GM18520 (cell line): ENCODE data around the gene FAHD2B.
"Not testable (repeated sequence)": the region's sequence is repeated elsewhere in the genome, so short reads cannot be mapped to it uniquely, and the experiment has no call there.

ENCODE experiments used
- ATAC-seq: cut with Tn5 transposase; IDR thresholded peaks from one replicate; pipeline ENCODE4 v1.9.1; 2021; ENCODE audit not compliant: unreplicated experiment

FAHD2B gene, protein sequence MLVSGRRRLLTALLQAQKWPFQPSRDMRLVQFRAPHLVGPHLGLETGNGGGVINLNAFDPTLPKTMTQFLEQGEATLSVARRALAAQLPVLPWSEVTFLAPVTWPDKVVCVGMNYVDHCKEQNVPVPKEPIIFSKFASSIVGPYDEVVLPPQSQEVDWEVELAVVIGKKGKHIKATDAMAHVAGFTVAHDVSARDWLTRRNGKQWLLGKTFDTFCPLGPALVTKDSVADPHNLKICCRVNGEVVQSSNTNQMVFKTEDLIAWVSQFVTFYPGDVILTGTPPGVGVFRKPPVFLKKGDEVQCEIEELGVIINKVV

DNA sequence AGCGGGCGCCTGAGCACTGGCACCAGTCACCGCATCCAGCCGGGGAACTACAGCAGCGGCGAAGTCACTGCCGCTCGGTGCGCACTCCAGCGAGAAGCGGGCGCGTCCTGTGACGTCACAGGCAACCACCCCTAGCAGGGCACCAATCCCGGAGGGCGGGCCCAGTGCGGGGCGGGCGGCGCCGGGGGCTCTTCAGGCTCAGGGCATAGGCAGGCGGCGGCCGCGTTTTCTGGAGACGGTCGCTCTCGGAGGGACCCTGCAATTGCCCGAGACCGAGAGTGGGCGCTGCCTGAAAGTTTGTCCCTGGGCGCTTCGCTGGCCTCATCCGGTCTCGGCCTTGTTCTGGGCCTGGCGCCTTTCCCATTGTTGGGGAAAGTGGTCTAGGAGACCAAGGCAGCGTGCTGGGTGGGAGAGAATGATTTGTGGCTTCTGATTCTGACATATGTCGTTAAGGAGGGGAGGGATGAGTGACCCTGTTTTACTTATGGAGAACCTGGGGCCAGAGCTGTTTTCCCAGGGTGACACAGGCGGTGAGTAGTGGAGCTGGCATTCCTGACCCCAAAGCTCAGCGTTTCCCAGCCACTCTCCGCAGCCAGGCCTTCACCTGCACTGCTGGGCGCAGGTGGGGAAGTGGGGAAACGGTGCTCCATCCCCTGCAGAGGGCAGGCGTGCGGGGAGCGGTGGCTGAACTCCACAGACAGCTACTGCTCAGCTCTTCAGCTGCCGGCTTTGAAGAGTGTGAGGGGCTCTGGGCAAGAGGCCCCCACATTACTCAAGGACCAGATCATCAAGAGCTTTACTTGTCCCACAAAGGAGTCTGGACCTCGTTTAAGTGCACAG is at the start of gene FAHD2B:
Gene FAHD2B (minus strand): TSS at position 111 of the 840 bp plus-strand sequence. CDS start 3,176 bp downstream, outside the sequence.
- peak; percentile 83 for ATAC-seq

DNA sequence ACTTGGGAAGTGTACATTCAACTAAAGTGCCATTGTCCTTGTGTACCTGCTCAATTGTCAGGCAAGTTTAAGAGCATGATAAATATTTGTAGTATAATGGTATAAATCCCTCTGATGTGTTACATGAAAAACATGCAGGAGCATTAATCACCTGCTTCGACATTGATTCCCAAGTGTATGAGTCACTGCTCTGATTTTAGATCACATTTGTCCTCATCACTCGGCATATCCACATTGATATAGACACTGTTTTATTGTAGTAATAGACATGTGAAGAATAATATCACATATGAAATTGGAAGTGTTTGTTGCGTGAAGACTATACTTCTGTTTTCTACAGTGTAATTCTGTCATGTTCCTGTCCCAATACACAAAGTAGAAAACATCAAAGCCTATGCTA is 49.3 kb upstream of the FAHD2B start:
- ATAC-seq: not testable (repeated sequence)

DNA sequence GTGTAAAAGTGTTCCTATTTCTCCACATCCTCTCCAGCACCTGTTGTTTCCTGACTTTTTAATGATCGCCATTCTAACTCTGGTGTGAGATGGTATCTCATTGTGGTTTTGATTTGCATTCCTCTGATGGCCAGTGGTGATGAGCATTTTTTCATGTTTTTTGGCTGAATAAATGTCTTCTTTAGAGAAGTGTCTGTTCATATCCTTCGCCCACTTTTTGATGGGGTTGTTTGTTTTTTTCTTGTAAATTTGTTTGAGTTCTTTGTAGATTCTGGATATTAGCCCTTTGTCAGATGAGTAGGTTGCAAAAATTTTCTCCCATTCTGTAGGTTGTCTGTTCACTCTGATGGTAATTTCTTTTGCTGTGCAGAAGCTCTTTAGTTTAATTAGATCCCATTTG is 34.4 kb upstream of the FAHD2B start:
- ATAC-seq: not testable (repeated sequence)

DNA sequence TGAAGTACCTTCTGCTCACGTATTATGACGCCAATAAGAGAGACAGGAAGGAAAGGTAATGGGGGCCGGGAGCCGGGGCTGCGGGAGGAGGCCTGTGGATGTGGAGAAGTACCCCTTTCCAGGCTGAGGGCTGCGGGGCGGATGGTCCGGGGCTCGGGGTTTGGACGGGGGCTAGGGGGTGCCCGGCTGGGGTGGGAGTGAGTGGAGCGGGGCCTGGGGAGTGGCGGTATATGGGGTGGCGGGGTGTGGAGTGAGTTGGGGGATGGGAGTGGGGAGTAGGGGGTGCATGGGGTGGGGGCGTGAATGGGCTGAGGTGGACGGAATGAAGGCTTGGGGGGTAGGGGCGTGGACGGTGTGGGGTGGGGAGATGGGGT is 19.2 kb upstream of the FAHD2B start:
- ATAC-seq: not testable (repeated sequence)

DNA sequence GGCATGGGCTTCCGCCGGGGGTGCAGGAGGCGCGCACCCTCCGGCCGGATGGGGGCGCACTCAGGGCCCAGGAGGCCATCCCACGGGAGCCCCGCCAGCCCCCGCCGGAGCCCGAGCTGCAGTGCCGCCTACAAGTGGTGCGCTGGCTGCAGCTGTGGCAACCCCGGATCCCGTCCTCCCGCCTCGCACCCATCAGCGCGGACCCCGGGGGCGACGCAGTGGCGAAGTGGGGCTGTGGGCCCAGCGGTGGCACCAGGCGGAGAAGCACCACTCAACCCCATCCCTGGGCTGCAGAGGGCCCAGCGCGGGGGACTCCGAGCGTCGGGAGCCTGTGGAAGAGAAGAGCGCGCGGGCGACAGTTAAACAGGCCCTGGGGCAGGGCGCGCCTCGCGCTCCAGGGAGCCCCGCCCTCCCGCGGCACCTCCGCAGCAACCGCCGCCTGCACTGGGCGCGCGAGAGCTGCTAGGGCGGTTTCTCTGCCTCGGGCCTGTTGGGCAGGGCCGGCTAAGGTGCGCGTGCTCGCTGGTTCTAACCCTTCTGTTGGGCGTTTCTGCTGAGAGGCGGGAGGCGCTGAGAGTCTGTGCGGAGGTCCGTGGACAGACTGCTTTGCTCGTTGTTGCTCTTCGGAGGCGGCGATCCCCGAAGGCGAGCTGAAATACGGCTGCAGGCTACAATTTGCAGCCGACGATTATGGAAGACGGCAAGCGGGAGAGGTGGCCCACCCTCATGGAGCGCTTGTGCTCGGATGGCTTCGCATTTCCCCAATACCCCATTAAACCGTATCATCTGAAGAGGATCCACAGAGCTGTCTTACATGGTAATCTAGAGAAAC is 18.6 kb upstream of the FAHD2B start, which contains the start of gene ANKRD36:
Gene ANKRD36 (plus strand): TSS at position 104 of the 832 bp plus-strand sequence. CDS start 587 bp downstream, at position 691.
- peak; percentile 89 for ATAC-seq

DNA sequence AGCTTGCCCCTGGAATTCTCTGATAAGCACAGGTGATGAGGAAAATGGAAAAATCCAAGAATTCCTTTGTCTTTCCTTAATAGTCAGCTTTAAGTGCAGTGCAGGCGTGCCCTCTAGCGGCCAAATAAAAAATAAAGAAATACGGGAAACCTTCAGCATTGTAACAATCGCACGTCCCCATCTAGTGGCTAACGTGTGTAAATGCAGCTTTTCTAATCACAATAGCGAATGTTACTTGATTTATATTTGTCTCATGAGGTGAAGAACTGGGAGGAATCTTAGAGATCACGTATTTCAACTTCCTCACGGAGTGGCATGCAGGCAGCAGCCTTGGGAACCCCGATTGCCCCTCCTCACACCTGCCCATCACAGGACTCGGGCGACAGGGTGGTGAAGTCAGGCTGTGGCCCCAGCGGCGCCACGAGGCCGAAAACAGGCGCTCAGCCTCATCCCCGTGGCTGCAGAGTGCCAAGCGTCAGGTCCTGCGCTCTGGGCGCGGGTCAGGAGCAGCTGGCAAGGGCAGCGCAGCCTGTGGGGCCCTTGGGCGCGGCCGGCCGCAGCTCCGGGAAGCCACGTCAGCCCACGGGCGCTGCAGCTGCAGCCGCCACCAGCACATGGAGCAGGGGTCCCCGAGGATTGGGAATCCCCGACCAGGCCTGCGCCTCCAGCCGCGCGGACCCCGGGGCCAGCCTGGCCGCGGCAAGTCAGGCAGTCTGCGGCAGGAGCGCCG is 17.8 kb upstream of the FAHD2B start:
- ATAC-seq: peak; percentile 45

DNA sequence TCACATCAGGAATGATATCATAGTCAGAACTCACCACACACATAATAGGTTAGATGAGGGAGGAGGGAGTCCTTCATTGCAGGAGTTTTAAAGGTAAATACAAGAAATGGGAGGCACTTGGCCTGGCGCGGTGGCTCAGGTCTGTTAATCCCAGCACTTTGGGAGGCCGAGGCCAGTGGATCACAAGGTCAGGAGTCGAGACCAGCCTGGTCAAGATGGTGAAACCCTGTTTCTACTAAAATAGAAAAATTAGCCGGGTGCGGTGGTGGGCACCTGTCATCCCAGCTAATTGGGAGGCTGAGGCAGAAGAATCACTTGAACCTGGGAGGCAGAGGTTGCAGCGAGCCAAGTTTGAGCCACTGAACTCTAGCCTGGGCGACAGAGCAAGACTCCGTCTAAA is 16.6 kb upstream of the FAHD2B start:
- not testable (repeated sequence) for ATAC-seq

DNA sequence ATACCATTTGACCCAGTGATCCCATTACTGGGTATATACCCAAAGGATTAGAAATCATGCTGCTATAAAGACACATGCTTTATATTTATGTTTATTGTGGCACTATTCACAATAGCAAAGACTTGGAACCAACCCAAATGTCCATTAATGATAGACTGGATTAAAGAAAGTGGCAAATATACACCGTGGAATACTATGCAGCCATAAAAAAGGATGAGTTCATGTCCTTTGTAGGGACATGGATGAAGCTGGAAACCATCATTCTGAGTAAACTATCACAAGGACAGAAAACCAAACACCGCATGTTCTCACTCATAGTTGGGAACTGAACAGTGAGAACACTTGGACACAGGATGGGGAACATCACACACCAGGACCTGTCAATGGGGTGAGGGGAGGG is 12.2 kb upstream of the FAHD2B start:
- not testable (repeated sequence) for ATAC-seq

DNA sequence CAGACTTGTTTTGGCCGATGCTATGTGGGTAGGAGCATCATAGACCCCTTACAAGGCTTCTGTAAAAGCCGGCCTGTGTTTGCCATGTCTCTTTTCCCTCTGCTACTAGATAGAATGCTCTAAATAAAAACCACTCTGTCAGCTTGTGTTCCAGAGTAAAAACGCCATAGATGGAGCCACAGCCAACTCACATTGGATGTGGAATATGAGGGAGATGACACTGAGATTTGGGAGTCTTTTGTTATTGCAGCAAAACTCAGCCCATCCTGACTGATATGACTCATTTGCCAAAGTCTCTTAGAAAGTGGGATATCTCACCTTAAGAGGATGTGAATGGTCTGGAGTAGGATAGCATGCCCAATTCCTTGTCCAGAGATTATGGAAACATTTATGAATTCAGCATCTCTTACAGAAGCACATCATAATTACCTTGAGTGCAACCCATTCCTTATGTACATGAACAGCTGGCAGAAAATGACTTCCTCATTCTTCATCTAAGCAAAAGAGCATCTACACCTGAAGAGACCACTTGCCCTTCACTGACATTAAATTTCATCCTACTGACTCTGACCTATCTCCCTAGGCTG is 4.2 kb upstream of the FAHD2B start:
- ATAC-seq: not testable (repeated sequence)

DNA sequence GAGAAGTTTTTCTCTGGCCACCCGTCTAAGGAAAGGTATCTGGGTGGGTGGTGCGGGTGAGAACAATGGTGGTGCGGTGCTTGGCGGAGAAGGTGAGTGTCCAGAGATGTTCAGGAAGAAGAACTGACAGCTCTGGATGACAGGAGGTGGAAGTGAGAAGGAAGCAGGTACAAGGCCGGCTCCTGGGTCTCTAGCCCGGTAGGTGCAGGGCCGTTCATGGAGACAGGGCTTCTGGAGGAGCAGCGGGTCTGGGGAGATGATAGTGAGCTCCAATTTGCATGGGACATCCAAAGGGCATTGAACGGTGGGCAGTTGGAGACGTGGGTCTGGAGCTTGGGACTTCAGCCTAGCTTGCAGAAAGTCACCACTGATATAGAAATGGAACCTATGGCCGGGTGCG is 979 bp upstream of the FAHD2B start:
- no peak for ATAC-seq

DNA sequence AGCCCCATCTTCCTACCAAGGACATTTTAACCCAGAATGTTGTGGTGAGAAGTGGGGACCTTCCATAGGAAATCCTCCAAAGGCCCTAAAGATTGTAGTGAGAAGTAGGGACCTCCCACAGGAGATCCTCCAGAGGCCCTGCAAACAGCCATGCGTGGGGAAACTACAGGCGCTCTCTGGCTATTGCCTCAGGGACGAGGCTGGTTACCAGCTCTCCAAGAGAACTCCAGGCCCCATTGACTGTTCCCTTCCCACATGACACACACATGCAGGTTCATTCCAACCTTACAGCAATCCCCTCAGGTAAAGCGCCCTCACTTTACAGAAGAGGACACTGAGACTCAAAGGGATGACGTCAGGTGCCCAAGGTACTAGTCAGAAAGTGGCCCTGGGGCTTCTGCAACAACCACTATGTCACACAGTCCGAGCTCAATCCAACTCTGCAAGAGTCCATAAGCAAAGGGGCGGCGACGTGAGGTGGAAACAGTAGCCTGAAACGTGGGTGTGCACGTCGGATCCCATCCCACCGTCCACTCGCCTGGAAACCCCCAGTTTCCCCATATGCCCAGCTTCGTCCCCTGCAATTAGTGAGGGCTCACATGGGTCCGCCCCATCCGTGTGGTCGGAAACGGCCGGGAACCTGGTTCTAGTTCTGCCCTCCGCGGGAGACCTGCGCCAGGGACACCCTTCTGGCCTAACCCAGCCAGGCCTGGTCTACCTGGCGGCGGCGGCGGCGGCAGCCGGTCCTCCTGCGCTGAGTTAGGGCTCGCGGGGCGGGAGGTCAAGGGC is 505 bp downstream of the FAHD2B start:
- ATAC-seq: not testable (repeated sequence)

DNA sequence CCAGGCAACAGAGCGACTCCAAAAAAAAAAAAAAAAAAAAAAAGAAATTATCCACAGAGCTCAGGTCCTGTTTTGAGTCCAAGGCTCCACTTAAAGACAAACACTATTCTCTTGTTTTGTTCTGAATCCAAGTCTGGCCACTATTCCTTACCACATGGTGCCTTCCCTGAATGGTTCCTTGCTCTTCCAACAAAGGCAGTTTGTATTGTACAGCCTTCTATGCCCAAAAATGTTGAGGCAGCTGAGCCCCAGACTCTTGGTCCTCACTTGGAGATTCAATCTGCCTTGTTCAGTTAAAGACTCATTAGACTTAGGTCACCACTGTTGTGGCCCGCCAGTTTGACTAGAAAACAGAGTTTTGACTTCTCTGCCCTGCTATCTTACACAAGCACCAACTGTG is 1.7 kb downstream of the FAHD2B start:
- ATAC-seq: not testable (repeated sequence)

DNA sequence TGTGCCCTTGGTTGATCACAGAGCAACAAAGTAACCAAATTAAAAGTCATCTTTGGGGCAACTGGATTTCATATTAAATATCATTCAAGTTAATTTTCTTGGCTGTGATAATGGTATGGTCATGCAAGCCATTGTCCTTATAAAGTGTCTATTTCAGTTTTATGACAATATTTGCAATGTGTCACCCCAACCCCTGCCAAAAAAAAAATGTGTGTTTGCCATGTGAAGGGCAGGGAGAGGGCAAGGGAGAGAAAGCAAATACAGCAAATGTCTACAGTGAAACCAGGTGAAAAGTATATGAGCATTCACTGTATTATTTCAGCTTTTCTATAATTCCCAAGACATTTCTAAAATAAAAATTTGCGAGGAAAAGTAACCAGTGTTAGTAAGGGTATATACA is 6.0 kb downstream of the FAHD2B start:
- not testable (repeated sequence) for ATAC-seq

DNA sequence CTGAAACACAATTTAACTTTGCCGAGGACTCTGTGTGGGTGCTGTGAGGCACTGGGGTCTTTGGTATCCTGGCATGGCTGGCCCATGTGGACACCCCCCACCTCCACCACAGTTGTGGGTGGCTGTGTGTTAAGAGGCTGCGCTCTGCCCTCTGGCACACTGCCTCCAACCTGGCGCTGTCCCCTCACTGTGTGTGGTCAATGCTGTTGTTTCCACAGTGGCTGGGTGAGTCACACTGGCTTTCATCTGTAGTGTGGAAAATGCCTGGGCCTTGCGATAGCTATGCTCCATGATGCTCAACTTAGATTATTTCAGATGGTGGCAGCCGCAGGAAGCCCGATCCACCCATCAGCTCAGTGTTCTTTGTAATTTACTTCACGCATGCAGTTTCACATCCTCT is 9.6 kb downstream of the FAHD2B start:
- not testable (repeated sequence) for ATAC-seq

DNA sequence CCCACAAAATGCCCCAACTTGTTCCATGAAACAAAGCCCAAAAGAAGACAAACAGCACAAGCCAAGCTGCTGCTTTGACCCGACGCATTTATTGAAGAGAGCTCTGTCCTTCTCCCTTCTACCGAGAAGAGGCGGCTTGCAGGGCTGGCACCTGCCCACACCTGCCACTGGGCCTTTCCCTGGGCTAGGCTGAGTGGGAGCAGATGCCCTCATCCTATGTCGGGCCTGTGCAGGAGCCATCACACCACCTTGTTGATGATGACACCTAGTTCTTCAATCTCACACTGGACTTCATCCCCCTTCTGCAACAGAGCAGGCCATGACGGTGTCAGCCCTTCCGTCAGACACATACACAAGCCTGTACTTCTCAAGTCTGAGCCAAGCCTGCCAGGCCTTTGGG is 11.2 kb downstream of the FAHD2B start:
- not testable (repeated sequence) for ATAC-seq

DNA sequence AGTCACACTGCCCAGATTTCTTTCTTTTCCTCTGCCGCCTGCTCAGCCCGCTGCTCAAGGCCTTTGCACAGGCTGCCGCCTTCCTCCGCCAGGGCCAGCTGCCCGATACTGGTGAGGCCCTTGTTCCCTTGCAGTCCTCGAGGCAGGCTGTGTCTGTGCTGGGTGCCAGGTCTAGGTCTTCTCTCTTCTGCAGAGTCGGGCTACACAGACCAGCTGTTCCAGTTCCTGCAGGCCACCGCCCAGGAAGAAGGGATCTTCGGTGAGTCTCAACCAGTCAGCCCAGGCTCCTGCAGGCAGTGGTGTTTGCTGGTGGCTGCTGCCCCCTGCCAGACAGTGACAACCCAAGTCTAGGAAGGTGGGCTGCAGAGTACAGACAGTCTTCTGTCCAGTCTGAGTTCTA is 12.5 kb downstream of the FAHD2B start:
- not testable (repeated sequence) for ATAC-seq

DNA sequence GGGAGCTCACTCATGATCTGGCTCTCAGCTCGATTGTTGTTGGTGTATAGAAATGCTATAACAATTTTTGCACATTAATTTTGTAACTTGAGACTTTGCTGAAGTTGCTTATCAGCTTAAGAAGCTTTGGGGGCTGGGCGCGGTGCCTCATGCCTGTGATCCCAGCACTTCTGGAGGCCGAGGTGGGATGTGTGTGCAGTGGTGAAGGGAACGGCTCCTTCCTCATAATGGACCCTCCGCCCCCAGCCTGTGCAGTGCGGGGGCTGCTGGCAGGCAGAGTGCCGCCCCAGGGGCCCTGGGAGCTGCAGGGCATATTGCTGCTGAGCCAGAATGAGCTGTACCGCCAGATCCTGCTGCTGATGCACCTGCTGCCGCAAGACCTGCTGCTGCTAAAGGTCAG is 13.8 kb downstream of the FAHD2B start:
- ATAC-seq: not testable (repeated sequence)

DNA sequence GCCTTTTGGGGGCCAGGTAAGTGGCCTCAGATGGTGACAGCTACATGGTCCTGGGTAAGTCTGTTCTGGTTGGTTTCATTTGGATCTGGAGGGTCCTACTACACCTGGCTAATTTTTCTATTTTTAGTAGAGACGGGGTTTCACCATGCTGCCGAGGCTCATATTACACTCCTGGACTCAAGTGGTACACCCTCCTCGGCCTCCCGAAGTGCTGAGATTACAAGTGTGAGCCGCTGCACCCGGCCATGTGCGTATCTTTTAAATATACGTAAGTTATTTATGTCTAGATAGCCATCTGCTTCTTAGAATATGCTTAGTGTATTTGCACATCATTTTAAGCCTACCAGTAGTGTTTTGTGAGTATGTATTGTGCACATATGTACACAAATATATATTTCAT is 17.5 kb downstream of the FAHD2B start:
- ATAC-seq: not testable (repeated sequence)

DNA sequence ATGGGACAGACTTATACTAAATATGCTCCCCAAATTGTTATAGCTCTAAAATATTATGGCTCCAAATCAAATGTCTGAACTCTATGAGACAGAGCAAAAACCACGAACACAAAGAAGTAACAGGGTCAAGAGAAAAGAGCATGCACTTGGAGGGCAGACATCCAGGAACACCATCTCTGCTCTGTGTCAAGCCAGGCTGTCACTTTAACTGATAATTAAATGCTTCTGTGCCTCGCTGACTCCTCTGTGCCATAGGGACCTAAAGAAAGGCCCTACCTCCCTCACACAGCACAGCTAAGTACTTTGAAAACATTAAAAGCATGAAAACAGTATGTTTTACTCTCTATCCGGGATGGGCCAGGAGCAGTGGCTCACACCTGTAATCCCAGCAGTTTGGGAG is 23.8 kb downstream of the FAHD2B start:
- ATAC-seq: not testable (repeated sequence)
